Mesothelial cell of epicardium (in vitro differentiated cells): ENCODE measurements around the gene UNC5B. TPM values are rescaled to one million over a fixed set of nuclear protein-coding genes. Genes with fewer than 3 reads are reported as not detected.

Experiments used
- DNase-seq, 2 experiments: peaks; one replicate each; pipeline ENCODE4 v3.0.0; 2021; ENCODE audit warnings: low spot score in 2 of 2; ENCODE audit not compliant: unreplicated experiment in 2 of 2
- H3K27ac Mint-ChIP-seq: 2 replicates; pipeline ENCODE4 v1.8.0; 2021; ENCODE audit warnings: mixed read lengths
- H3K27me3 Mint-ChIP-seq: 2 replicates; pipeline ENCODE4 v1.8.0; 2021; ENCODE audit warnings: low read depth, mixed read lengths
- H3K36me3 Mint-ChIP-seq: 2 replicates; pipeline ENCODE4 v1.8.0; 2021; ENCODE audit warnings: mixed read lengths
- H3K4me1 Mint-ChIP-seq: 2 replicates; pipeline ENCODE4 v1.8.0; 2021; ENCODE audit warnings: mixed read lengths
- H3K4me3 Mint-ChIP-seq: 2 replicates; pipeline ENCODE4 v1.8.0; 2021; ENCODE audit warnings: mild to moderate bottlenecking, moderate library complexity, mixed read lengths
- H3K9me3 Mint-ChIP-seq: 2 replicates; pipeline ENCODE4 v1.8.0; 2021; ENCODE audit warnings: mixed read lengths
- total RNA-seq: library from RNA; stranded (reverse); gene quantifications from 3 replicates; pipeline ENCODE4 v1.2.1, GENCODE V29; 2021
- TF ChIP-seq, protein P1 (sequence below): fragments of 200-600 bp; sonication (generic); IDR thresholded peaks from one replicate; pipeline ENCODE4 v1.5.0; 2021; ENCODE audit warnings: antibody characterized with exemption; ENCODE audit not compliant: unreplicated experiment

The UNC5B gene
- total RNA-seq, 1 donor from 2014 or later: 91.5 TPM

DNA sequence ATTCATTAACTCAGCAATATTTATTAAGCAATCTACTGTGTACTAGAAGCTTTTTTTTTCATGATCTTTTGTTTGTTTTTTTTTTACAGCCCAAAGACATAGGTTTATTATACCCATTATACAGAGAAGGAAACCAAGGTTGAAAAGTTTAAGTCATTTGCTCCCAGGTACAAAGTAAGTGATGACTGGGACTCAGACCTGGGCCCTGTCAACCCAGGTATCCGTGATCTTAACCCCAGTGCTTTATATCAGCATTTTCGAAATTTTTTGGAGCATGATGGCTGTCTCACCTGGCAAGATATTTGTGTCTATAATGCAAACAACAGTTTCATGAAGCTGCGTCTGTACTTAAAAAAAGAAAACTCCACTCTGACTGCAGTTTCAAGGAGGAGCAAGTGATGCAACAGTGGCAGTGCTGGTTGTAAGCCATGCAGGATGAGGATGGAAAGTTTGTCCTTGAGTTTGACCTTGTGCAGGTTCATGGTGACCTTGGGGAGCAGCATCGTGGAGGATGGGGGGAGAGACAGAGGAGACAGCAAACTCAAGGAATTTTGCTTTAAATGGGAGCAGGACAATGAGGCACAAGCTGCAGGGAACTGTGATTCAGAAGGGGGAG lies 118.5 kb downstream of the UNC5B start:
- TF ChIP-seq, protein P1, sequence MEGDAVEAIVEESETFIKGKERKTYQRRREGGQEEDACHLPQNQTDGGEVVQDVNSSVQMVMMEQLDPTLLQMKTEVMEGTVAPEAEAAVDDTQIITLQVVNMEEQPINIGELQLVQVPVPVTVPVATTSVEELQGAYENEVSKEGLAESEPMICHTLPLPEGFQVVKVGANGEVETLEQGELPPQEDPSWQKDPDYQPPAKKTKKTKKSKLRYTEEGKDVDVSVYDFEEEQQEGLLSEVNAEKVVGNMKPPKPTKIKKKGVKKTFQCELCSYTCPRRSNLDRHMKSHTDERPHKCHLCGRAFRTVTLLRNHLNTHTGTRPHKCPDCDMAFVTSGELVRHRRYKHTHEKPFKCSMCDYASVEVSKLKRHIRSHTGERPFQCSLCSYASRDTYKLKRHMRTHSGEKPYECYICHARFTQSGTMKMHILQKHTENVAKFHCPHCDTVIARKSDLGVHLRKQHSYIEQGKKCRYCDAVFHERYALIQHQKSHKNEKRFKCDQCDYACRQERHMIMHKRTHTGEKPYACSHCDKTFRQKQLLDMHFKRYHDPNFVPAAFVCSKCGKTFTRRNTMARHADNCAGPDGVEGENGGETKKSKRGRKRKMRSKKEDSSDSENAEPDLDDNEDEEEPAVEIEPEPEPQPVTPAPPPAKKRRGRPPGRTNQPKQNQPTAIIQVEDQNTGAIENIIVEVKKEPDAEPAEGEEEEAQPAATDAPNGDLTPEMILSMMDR: no peak
- no peaks in the 10 kb centered on the region for H3K9me3 Mint-ChIP-seq
- no peak for DNase-seq
- peaks cover 22% of the 10 kb centered on the region for H3K4me1 Mint-ChIP-seq
- no peak overlapping the region for H3K4me3 Mint-ChIP-seq
- H3K27ac Mint-ChIP-seq: no peak overlapping the region
- no peaks in the 10 kb centered on the region for H3K27me3 Mint-ChIP-seq
- H3K36me3 Mint-ChIP-seq: peaks cover 3% of the 10 kb centered on the region

DNA sequence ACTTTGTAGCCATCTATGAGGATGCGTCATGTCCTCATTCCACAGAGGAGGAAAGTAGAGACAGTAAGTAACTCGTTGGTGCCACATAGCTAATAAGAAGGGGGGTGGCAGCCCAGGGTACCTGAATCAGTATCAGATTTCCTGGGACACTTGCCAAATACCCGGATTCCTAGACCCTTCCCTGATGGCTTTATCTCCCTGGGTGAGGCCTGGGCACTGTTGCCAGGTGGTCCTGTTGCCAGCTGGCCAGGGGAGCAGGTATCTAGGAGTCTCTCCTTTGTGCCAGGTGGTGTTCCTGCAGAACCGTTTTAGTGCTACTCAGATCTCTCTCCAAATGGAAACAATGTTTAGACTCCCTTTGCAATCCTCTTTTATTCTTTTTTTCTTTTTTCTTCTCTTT lies 119.4 kb downstream of the UNC5B start:
- Mint-ChIP-seq H3K27ac (no peak overlapping the region), H3K4me3 (no peak overlapping the region), H3K9me3 (no peaks in the 10 kb centered on the region), H3K4me1 (peaks cover 27% of the 10 kb centered on the region), H3K36me3 (peaks cover 3% of the 10 kb centered on the region), H3K27me3 (no peaks in the 10 kb centered on the region)
- TF ChIP-seq, protein P1: no peak
- no peak for DNase-seq

DNA sequence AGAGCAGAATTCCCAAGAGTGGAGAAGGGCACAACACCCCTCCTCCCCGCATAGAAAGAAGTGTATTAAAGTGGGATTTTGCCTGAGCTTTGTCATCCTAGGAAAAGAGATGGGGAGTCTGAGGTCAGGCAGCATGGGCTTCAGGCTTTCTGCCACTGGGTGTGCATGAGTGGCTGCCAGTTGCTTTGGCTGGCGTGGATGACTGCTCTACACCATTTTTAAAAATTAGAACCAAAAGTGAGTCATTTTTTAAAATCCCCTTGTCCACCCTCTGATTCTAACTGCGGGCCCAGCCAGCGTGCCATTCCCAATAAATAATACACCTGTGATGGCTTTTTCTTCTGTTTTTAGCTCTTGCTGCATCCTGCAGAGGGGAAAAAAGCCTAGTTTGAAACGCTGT lies 120.1 kb downstream of the UNC5B start:
- no peaks in the 10 kb centered on the region for H3K27me3 Mint-ChIP-seq
- H3K4me3 Mint-ChIP-seq: no peak overlapping the region
- TF ChIP-seq, protein P1: no peak
- H3K4me1 Mint-ChIP-seq: peaks cover 27% of the 10 kb centered on the region
- H3K36me3 Mint-ChIP-seq: peaks cover 3% of the 10 kb centered on the region
- no peak for DNase-seq
- no peak overlapping the region for H3K27ac Mint-ChIP-seq
- H3K9me3 Mint-ChIP-seq: no peaks in the 10 kb centered on the region

DNA sequence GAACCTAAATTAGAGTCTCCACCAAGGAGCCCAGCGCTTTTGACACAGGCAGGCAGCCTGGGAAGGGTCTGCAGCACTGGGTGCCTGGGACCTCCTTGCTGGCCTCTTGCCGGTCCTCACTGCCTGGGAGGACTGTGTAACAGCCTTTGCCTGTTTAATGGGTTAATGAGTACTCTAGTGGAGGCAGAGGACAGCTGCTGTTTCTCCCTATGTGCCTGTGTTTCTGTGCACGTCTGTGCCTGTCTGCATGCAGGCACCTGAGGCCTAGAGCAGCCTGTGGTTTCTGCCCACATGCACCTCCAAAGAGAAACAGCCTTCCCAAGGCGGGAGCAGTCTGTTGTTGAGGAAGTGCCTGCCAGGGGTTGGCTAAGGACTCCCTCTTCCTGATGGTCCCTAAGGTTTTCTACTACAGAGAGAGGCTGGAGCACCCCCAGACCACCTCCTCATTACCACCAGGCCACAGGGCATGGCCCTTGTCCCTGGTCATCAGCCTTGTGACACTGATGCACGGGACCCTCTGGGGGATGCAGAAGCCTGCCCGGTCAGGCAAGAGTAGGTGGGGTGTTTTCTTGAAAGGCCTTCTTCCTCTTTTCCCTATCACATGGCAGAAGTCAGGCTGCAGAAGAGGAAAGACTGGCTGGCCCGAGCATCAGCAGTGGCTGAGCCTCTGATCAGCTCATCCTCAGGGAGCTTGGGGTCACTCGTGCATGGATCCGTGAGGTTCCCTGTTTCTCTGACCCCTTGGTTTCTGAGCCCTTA lies 120.9 kb downstream of the UNC5B start:
- H3K27ac Mint-ChIP-seq: peak overlapping the region; percentile 25
- H3K27me3 Mint-ChIP-seq: no peaks in the 10 kb centered on the region
- no peak for DNase-seq
- peaks cover 27% of the 10 kb centered on the region for H3K4me1 Mint-ChIP-seq
- TF ChIP-seq, protein P1: no peak
- no peak overlapping the region for H3K4me3 Mint-ChIP-seq
- no peaks in the 10 kb centered on the region for H3K9me3 Mint-ChIP-seq
- peaks cover 1% of the 10 kb centered on the region for H3K36me3 Mint-ChIP-seq

DNA sequence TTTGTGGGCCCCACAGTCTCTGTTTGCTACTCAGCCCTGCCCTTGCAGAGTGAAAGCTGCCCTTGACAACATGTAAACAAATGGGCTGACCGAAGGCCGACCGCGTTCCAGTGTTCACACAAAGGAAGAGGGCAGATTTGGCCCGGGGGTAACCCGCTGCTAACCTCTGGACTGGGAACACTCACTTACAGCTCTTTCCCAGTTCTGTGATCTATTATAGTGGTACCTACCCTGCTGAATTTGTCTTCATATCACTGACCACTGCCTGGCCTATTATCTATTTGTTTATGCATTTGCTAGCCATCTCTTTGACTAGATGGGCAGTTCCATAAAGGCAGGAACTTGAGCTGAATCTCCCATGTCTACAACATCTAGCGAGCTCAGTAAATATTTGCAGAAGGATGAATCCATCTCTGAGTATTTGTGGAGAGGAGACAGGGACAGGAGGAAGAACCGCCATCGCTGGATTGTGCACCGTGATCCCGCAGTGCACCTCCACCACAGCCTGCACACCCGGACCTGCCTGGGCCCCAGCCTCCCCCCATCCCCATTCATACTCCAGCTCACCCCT lies 121.9 kb downstream of the UNC5B start:
- TF ChIP-seq, protein P1: no peak
- Mint-ChIP-seq H3K4me1 (peaks cover 33% of the 10 kb centered on the region), H3K27me3 (no peaks in the 10 kb centered on the region), H3K9me3 (no peaks in the 10 kb centered on the region), H3K4me3 (no peak overlapping the region), H3K27ac (no peak overlapping the region), H3K36me3 (no peaks in the 10 kb centered on the region)
- DNase-seq: no peak
